Caco-2 (cell line): ENCODE data around the gene PDZD2. TPM values are rescaled to one million over a fixed set of nuclear protein-coding genes. Genes with fewer than 3 reads are reported as not detected.
A peak's percentile ranks its signal among the peaks of the same experiment; 100 is the strongest.

ENCODE experiments used
- BruUV-seq: library from RNA; stranded (reverse); fragments of 400-500 nt; replicated peaks from 2 replicates; lab custom pipeline; 2021; lab: Mats Ljungman, UMichigan
- CTCF ChIA-PET: fragments of 300-600 bp; sonication (Branson Sonifier 250); formaldehyde crosslinking; loops from one replicate; lab custom pipeline; 2022; ENCODE audit warnings: antibody characterized with exemption; lab: Charles Lee
- POLR2A ChIA-PET: fragments of 300-600 bp; sonication (Branson Sonifier 250); formaldehyde crosslinking; loops from one replicate; lab custom pipeline; 2022; ENCODE audit warnings: antibody characterized with exemption; lab: Charles Lee
- DNase-seq, 2 experiments: peaks; one replicate each; pipeline versions ENCODE4 v3.0.0 to v3.0.0-alpha.2; 2020 to 2022
- H3K27me3 ChIP-seq: replicated peaks from 2 replicates; pipeline ENCODE4 v1.6.0; 2011; ENCODE audit warnings: low read length; ENCODE audit not compliant: control insufficient read depth, insufficient read depth
- H3K36me3 ChIP-seq: 2 replicates; pipeline ENCODE4 v1.5.1; 2011; ENCODE audit warnings: low read length; ENCODE audit not compliant: control insufficient read depth, insufficient read depth
- H3K4me1 ChIP-seq: fragments of 250-450 bp; sonication (Bioruptor Pico); 2 replicates; pipeline ENCODE4 v1.5.1; 2020; ENCODE audit warnings: mild to moderate bottlenecking
- H3K4me3 ChIP-seq: 2 replicates; pipeline ENCODE4 v1.5.1; 2011; ENCODE audit warnings: low read depth, mild to moderate bottlenecking, control low read depth, low read length
- H3K9me3 ChIP-seq: fragments of 250-450 bp; sonication (Bioruptor Pico); 2 replicates; pipeline ENCODE4 v1.5.1; 2020; ENCODE audit warnings: mild to moderate bottlenecking, moderate library complexity
- H3K27ac Mint-ChIP-seq: one replicate; pipeline ENCODE4 v1.8.0; 2022; ENCODE audit warnings: mixed read lengths; ENCODE audit not compliant: unreplicated experiment
- H3K27me3 Mint-ChIP-seq: one replicate; pipeline ENCODE4 v1.8.0; 2022; ENCODE audit warnings: mixed read lengths; ENCODE audit not compliant: insufficient read depth, unreplicated experiment
- H3K36me3 Mint-ChIP-seq: one replicate; pipeline ENCODE4 v1.8.0; 2022; ENCODE audit warnings: mild to moderate bottlenecking, mixed read lengths; ENCODE audit not compliant: insufficient read depth, unreplicated experiment
- H3K4me1 Mint-ChIP-seq: one replicate; pipeline ENCODE4 v1.8.0; 2022; ENCODE audit warnings: low read depth, mixed read lengths; ENCODE audit not compliant: unreplicated experiment
- H3K4me3 Mint-ChIP-seq: one replicate; pipeline ENCODE4 v1.8.0; 2022; ENCODE audit warnings: mild to moderate bottlenecking, moderate library complexity, mixed read lengths; ENCODE audit not compliant: unreplicated experiment
- H3K9me3 Mint-ChIP-seq: one replicate; pipeline ENCODE4 v1.8.0; 2022; ENCODE audit warnings: mixed read lengths; ENCODE audit not compliant: unreplicated experiment
- CTCF ChIP-seq, 2 experiments: fragments of 200-600 bp in 1 of 2; IDR thresholded peaks; 1 replicate in 1 of 2; 2 replicates in 1 of 2; pipeline versions ENCODE4 v1.5.1 to v1.8.0; 2011 to 2022; ENCODE audit warnings: antibody characterized with exemption in 1 of 2, control low read depth in 1 of 2, inconsistent platforms in 1 of 2, low read depth in 1 of 2, low read length in 1 of 2, mild to moderate bottlenecking in 1 of 2, moderate library complexity in 1 of 2; ENCODE audit not compliant: insufficient read depth in 1 of 2, severe bottlenecking in 1 of 2, unreplicated experiment in 1 of 2
- intact Hi-C: fragments of 100-400 bp; cut with micrococcal nuclease; formaldehyde crosslinking; loops from one replicate; pipeline ENCODE4 v1.10.0; 2022; ENCODE audit not compliant: unreplicated experiment
- total RNA-seq: library from RNA; stranded (reverse); gene quantifications from 2 replicates; pipeline ENCODE4 v1.2.3, GENCODE V29; 2022

PDZD2 gene
- total RNA-seq, 1 experiment from 2014 or later: 0.16 TPM

DNA sequence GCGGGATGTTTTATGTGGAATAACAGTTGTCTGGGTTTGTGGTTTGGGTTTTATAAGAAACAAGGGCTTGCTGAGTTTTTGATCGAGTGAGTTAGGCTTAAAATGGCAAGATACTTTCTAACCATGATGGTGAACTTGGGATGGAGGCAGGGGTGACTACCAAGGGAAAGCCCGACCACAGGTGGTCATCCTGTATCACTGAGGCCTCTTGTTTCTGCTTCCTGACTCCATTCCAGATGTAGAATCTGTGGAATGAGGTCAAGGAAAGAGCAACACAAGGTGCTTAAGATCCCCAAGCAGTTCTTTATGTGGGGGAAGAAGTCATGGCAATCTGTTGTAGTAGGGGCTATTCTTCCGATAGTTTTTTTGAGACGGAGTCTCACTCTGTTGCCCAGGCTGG, 412.9 kb downstream of the PDZD2 start:
- no peaks in the 10 kb centered on the region; the same call in 1 of the 2 replicates for H3K9me3 ChIP-seq
- CTCF ChIA-PET: no interaction called here
- BruUV-seq: no TSS peak
- H3K27me3 Mint-ChIP-seq: peaks cover 8% of the 10 kb centered on the region
- H3K4me1 Mint-ChIP-seq: no peaks in the 10 kb centered on the region
- H3K4me3 Mint-ChIP-seq: no peak overlapping the region
- no peak overlapping the region for H3K4me3 ChIP-seq
- TF ChIP-seq CTCF (IDR thresholded peaks at IDR 0.05; ENCODE audit: insufficient read depth in 1 of 2, low read depth in 1 of 2, low read length in 1 of 2, severe bottlenecking in 1 of 2, unreplicated experiment in 1 of 2): no peak
- no peaks in the 10 kb centered on the region for H3K36me3 Mint-ChIP-seq
- H3K27me3 ChIP-seq: no peaks in the 10 kb centered on the region
- no peaks in the 10 kb centered on the region for H3K9me3 Mint-ChIP-seq
- intact Hi-C loops: no loop called here
- POLR2A ChIA-PET: no interaction called here
- H3K4me1 ChIP-seq: no peaks in the 10 kb centered on the region
- no peak for DNase-seq
- H3K27ac Mint-ChIP-seq: no peak overlapping the region
- no peaks in the 10 kb centered on the region for H3K36me3 ChIP-seq

GRCh38 chr5:32055891-32056866, 417.2 kb downstream of the PDZD2 start:
- Histone ChIP-seq H3K4me3 (no peak overlapping the region), H3K4me1 (no peaks in the 10 kb centered on the region), H3K27me3 (no peaks in the 10 kb centered on the region), H3K9me3 (no peaks in the 10 kb centered on the region), H3K36me3 (no peaks in the 10 kb centered on the region)
- Mint-ChIP-seq H3K36me3 (no peaks in the 10 kb centered on the region), H3K4me3 (no peak overlapping the region), H3K9me3 (no peaks in the 10 kb centered on the region), H3K4me1 (no peaks in the 10 kb centered on the region), H3K27ac (no peak overlapping the region), H3K27me3 (peaks cover 3% of the 10 kb centered on the region)
- ChIA-PET POLR2A (no interaction called here), CTCF (interaction anchor here (0.5 to 0.6 kb wide), 2 partner anchors 23 to 95 kb away, joined by 3 to 7 read pairs; no protein-coding TSS in a partner anchor)
- intact Hi-C loops: no loop called here
- BruUV-seq: no TSS peak
- TF ChIP-seq CTCF (IDR thresholded peaks at IDR 0.05; ENCODE audit: insufficient read depth in 1 of 2, low read depth in 1 of 2, low read length in 1 of 2, severe bottlenecking in 1 of 2, unreplicated experiment in 1 of 2): no peak
- no peak for DNase-seq

GRCh38 chr5:32057187-32058096, 418.5 kb downstream of the PDZD2 start:
- Mint-ChIP-seq H3K4me1 (no peaks in the 10 kb centered on the region), H3K36me3 (no peaks in the 10 kb centered on the region), H3K9me3 (no peaks in the 10 kb centered on the region), H3K4me3 (no peak overlapping the region), H3K27ac (no peak overlapping the region), H3K27me3 (no peaks in the 10 kb centered on the region)
- POLR2A ChIA-PET: no interaction called here
- no TSS peak for BruUV-seq
- Histone ChIP-seq H3K27me3 (no peaks in the 10 kb centered on the region), H3K36me3 (no peaks in the 10 kb centered on the region), H3K4me1 (no peaks in the 10 kb centered on the region), H3K9me3 (no peaks in the 10 kb centered on the region), H3K4me3 (no peak overlapping the region)
- intact Hi-C loops: no loop called here
- DNase-seq: no peak
- CTCF ChIA-PET: interaction anchor here (0.5 to 1.4 kb wide), 2 partner anchors 20 to 34 kb away, joined by 5 to 6 read pairs; no protein-coding TSS in a partner anchor
- peak; percentile 3 to 31 for TF ChIP-seq CTCF (IDR thresholded peaks at IDR 0.05; ENCODE audit: insufficient read depth in 1 of 2, low read depth in 1 of 2, low read length in 1 of 2, severe bottlenecking in 1 of 2, unreplicated experiment in 1 of 2)
